ENCODE results near the gene EPHA3. TPM values are rescaled to one million over a fixed set of nuclear protein-coding genes. Genes with fewer than 3 reads are reported as not detected.

EPHA3 gene
- total RNA-seq, 3 donors from 2014 or later (not counting 1 experiment from before 2014, with no cell fraction given), result not detected

DNA sequence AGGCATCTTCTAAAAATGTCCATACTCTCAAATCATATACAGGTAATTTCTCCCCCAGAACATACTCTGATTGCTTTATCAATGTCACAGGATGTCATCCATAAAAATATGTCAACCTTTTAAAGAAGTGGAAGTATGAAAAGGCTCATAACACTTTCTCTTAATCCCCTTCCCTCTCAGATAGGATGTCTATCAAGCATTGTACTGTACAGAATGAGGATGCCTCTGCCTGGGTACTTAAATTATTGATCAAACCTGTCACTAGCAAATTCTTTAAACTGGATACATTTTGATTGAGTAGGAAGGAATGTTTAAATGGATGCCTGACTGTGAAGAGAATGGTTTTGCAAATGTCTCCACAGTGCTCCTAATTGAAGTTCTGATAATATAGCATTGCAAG lies 168.7 kb downstream of the EPHA3 start:
- Mint-ChIP-seq H3K4me3 (no peak overlapping the region), H3K4me1 (no peaks in the 10 kb centered on the region), H3K27me3 (ENCODE audit: low read depth in 2 of 2) (no peaks in the 10 kb centered on the region), H3K9me3 (peaks cover 4 to 8% of the 10 kb centered on the region in 2 donors), H3K36me3 (no peaks in the 10 kb centered on the region), H3K27ac (no peak overlapping the region)
- Histone ChIP-seq H3K4me3 (ENCODE audit: low read length) (no peak overlapping the region), H3K9me3 (ENCODE audit: control insufficient read depth, insufficient read depth, low read length) (peaks cover 2% of the 10 kb centered on the region), H3K36me3 (ENCODE audit: control insufficient read depth, insufficient read depth, low read length) (no peaks in the 10 kb centered on the region), H3K4me1 (ENCODE audit: control insufficient read depth, insufficient read depth, low read length) (no peaks in the 10 kb centered on the region), H3K27me3 (ENCODE audit: control insufficient read depth, insufficient read depth, low read length) (no peaks in the 10 kb centered on the region), H3K27ac (ENCODE audit: low read length) (no peak overlapping the region)
- intact Hi-C loops (cut with micrococcal nuclease), result no loop called here
- DNase-seq (no peak), ATAC-seq (no peak)
- TF ChIP-seq, protein P1, sequence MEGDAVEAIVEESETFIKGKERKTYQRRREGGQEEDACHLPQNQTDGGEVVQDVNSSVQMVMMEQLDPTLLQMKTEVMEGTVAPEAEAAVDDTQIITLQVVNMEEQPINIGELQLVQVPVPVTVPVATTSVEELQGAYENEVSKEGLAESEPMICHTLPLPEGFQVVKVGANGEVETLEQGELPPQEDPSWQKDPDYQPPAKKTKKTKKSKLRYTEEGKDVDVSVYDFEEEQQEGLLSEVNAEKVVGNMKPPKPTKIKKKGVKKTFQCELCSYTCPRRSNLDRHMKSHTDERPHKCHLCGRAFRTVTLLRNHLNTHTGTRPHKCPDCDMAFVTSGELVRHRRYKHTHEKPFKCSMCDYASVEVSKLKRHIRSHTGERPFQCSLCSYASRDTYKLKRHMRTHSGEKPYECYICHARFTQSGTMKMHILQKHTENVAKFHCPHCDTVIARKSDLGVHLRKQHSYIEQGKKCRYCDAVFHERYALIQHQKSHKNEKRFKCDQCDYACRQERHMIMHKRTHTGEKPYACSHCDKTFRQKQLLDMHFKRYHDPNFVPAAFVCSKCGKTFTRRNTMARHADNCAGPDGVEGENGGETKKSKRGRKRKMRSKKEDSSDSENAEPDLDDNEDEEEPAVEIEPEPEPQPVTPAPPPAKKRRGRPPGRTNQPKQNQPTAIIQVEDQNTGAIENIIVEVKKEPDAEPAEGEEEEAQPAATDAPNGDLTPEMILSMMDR (IDR thresholded peaks at IDR 0.05), result no peak

DNA sequence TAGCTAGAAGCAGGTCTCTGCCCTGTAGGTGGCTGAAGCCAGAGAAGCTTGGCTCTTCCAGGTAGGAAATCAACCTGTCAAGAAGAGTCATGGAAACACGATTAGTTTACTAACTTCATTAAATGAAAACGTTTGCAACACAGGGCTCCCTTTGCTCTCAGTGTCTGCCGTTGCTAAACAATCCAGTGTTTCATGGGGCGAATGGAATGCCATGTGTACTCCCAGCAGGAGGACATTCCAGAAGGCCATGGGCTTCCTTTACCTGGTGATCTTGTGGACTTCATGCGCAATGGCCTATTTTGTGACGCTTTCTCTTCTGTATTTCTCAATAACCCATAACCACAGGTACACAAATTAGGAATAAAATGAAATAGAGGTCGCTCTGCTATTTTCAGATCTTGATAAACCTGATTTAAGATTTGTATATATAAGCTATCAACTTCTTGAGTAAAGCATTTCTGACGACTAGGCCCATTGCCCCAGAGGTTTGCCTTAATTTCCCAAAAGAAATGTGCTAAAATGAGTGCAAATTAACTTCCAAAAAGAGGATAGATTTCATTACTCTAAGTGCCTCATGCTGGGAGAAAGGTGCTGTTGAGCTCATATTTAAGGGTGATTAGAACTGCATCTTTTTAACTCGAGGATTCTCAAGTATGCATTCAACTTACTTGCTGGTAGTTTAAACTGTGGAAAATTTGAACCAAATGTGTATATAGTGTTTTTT lies 171.0 kb downstream of the EPHA3 start:
- Mint-ChIP-seq H3K27ac (no peak overlapping the region), H3K27me3 (ENCODE audit: low read depth in 2 of 2) (no peaks in the 10 kb centered on the region), H3K4me3 (no peak overlapping the region), H3K36me3 (no peaks in the 10 kb centered on the region), H3K9me3 (peaks cover 4 to 8% of the 10 kb centered on the region in 2 donors), H3K4me1 (no peaks in the 10 kb centered on the region)
- no peak for DNase-seq
- Histone ChIP-seq H3K27ac (ENCODE audit: low read length) (no peak overlapping the region), H3K4me3 (ENCODE audit: low read length) (no peak overlapping the region), H3K36me3 (ENCODE audit: control insufficient read depth, insufficient read depth, low read length) (no peaks in the 10 kb centered on the region), H3K9me3 (ENCODE audit: control insufficient read depth, insufficient read depth, low read length) (peaks cover 4% of the 10 kb centered on the region), H3K27me3 (ENCODE audit: control insufficient read depth, insufficient read depth, low read length) (no peaks in the 10 kb centered on the region), H3K4me1 (ENCODE audit: control insufficient read depth, insufficient read depth, low read length) (no peaks in the 10 kb centered on the region)
- intact Hi-C loops (cut with micrococcal nuclease), result no loop called here
- no peak for ATAC-seq
- TF ChIP-seq, protein P1 (IDR thresholded peaks at IDR 0.05), result no peak
- WGBS (ENCODE audit: insufficient coverage), result 76% methylated on average over 8 of the region's 9 CpGs

DNA sequence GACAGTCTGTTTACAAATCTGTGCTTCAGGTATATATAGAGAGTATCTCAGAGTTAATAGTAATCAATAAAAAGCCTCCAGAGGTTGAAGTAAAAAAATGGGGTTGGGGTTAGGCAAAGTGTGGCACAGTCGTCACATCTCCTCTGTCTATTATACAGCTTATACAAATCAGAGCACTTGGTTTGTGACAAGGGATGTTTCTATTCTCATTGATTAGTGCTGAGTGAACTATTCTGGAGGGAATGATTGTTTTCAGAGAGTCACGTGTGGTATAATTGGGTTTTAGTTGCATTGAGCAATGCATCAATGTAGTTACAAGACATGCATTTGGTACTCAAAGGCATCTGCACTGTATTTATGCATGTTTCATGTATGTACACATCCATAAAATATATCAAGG lies 172.9 kb downstream of the EPHA3 start:
- no peak overlapping the region for H3K27ac ChIP-seq (ENCODE audit: low read length)
- TF ChIP-seq, protein P1 (IDR thresholded peaks at IDR 0.05), result no peak
- H3K36me3 ChIP-seq (ENCODE audit: control insufficient read depth, insufficient read depth, low read length), result no peaks in the 10 kb centered on the region
- no peaks in the 10 kb centered on the region for H3K4me1 ChIP-seq (ENCODE audit: control insufficient read depth, insufficient read depth, low read length)
- WGBS (ENCODE audit: insufficient coverage), result 82% methylated on average over 1 of the region's 2 CpGs
- Mint-ChIP-seq H3K4me3 (no peak overlapping the region), H3K4me1 (no peaks in the 10 kb centered on the region), H3K27me3 (ENCODE audit: low read depth in 2 of 2) (no peaks in the 10 kb centered on the region), H3K36me3 (peaks cover 3% of the 10 kb centered on the region), H3K27ac (no peak overlapping the region), H3K9me3 (peaks cover 7 to 16% of the 10 kb centered on the region in 2 donors)
- intact Hi-C loops (cut with micrococcal nuclease), result no loop called here
- no peak overlapping the region for H3K4me3 ChIP-seq (ENCODE audit: low read length)
- DNase-seq (no peak), ATAC-seq (no peak)
- no peaks in the 10 kb centered on the region for H3K27me3 ChIP-seq (ENCODE audit: control insufficient read depth, insufficient read depth, low read length)
- peaks cover 4% of the 10 kb centered on the region for H3K9me3 ChIP-seq (ENCODE audit: control insufficient read depth, insufficient read depth, low read length)

DNA sequence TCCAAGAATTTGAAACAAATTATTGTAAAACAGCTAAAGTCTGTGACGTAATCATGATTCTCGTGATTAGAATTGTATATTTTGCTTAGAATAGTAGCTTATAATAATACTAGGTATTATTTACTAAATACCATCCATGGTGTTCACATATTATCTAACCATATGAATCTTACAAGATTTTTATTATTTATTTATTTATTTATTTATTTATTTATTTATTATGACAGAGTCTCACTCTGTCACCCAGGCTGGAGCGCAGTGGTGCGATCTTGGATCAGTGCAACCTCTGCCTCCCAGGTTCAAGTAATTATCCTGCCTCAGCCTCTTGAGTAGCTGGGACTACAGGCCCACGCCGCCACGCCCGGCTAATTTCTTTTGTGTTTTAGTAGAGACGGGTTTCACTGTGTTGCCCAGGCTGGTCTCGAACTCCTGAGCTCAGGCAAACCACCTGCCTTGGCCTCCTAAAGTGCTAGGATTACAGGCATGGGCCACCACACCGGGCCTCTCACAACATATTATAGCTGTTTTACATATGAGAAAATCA lies 173.5 kb downstream of the EPHA3 start:
- Histone ChIP-seq H3K27me3 (ENCODE audit: control insufficient read depth, insufficient read depth, low read length) (no peaks in the 10 kb centered on the region), H3K4me1 (ENCODE audit: control insufficient read depth, insufficient read depth, low read length) (no peaks in the 10 kb centered on the region), H3K4me3 (ENCODE audit: low read length) (no peak overlapping the region), H3K9me3 (ENCODE audit: control insufficient read depth, insufficient read depth, low read length) (peaks cover 4% of the 10 kb centered on the region), H3K27ac (ENCODE audit: low read length) (no peak overlapping the region), H3K36me3 (ENCODE audit: control insufficient read depth, insufficient read depth, low read length) (no peaks in the 10 kb centered on the region)
- no peak overlapping the region for H3K27ac Mint-ChIP-seq
- DNase-seq, result no peak
- peaks cover 10 to 18% of the 10 kb centered on the region in 2 donors for H3K9me3 Mint-ChIP-seq
- TF ChIP-seq, protein P1 (IDR thresholded peaks at IDR 0.05), result no peak
- H3K4me1 Mint-ChIP-seq, result no peaks in the 10 kb centered on the region
- WGBS (ENCODE audit: insufficient coverage), result 97% methylated on average over 6 of the region's 11 CpGs
- ATAC-seq, result no peak
- H3K4me3 Mint-ChIP-seq, result no peak overlapping the region
- peaks cover 8% of the 10 kb centered on the region for H3K36me3 Mint-ChIP-seq
- no peaks in the 10 kb centered on the region for H3K27me3 Mint-ChIP-seq (ENCODE audit: low read depth in 2 of 2)
- intact Hi-C loops (cut with micrococcal nuclease), result no loop called here
